GM12874 (cell line): ENCODE results near the gene TMEM181.

ENCODE experiments used
- TF ChIP-seq, protein P1 (sequence below): IDR thresholded peaks from 2 replicates; pipeline ENCODE4 v1.5.1; 2011; ENCODE audit warnings: low read depth, mild to moderate bottlenecking, control low read depth, low read length, moderate library complexity; ENCODE audit not compliant: insufficient read depth

TMEM181 gene

DNA sequence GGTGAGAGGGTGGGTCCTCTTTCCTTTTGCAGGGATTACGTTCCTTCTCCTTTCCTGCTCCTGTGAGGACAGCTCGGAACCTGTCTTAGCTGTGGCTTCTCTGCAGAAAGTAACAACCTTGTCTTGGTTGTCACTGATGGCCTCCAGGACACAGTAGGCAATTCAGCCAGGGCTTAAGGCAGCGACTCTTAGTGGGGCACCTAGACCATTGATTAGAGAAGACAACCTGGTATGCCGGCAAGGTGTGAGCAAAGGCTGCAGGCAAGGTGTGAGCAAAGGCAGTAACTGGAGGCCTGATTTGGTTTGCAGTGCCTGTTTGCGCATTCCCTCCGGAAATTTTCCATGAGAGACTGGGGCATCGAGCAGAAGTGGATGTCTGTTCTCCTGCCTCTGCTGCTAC is 47.0 kb downstream of the TMEM181 start:
- TF ChIP-seq, protein P1, sequence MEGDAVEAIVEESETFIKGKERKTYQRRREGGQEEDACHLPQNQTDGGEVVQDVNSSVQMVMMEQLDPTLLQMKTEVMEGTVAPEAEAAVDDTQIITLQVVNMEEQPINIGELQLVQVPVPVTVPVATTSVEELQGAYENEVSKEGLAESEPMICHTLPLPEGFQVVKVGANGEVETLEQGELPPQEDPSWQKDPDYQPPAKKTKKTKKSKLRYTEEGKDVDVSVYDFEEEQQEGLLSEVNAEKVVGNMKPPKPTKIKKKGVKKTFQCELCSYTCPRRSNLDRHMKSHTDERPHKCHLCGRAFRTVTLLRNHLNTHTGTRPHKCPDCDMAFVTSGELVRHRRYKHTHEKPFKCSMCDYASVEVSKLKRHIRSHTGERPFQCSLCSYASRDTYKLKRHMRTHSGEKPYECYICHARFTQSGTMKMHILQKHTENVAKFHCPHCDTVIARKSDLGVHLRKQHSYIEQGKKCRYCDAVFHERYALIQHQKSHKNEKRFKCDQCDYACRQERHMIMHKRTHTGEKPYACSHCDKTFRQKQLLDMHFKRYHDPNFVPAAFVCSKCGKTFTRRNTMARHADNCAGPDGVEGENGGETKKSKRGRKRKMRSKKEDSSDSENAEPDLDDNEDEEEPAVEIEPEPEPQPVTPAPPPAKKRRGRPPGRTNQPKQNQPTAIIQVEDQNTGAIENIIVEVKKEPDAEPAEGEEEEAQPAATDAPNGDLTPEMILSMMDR, result no peak

- TF ChIP-seq, protein P1, result no peak
Measured at GRCh38 chr6:158607411-158608170, 47.7 kb downstream of the TMEM181 start.

DNA sequence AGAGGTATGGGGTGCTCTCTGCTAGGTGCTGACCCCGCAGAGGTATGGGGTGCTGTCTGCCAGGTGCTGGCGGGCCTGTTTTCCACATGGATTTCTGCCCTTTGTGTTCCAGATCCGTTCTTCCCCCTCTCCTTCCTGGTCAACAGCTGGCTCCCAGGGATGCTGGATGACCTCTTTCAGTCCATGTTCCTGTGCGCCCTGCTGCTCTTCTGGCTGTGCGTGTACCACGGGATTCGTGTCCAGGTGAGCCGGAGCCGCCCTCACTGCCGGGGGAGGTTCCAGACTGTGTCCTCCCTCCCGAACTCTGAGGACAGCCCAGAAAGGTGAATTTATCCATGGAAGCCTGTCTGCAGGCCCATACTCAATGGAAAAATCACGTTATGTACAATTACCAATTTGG is 48.3 kb downstream of the TMEM181 start:
- TF ChIP-seq, protein P1, result no peak

DNA sequence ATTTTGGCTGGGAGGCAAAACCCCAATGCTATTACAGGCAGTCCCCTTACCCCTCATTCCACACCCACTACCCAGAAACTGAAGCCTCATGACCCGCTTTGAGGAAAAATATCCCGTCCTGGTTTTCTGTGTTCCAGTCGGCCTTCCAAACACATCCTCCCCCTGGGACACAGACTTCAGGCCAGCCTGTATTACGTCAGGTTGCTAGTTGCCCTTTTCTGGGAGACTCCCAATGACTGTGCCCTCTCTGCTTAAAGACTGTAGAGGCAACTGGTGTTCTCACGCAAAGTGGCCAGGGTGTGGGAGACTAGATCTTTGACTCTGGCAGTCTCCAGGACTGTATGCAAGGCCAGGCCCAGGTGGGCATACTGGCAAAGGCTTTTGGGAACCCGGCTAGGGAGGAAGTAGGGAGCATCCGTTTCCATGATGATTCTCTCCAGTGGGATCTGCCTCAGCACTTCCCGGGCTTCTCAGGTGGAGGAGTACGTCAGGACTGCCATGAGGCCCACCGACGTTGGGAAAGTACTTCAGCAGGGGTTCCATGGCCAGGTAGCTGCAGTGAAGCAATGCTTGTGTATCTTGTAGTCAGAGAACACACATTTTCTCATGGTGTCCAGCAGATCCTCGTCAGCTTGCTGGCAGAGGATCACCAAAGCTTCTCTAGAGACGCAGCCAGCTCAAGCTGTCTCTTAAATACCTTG is 49.7 kb downstream of the TMEM181 start:
- TF ChIP-seq, protein P1, result no peak

DNA sequence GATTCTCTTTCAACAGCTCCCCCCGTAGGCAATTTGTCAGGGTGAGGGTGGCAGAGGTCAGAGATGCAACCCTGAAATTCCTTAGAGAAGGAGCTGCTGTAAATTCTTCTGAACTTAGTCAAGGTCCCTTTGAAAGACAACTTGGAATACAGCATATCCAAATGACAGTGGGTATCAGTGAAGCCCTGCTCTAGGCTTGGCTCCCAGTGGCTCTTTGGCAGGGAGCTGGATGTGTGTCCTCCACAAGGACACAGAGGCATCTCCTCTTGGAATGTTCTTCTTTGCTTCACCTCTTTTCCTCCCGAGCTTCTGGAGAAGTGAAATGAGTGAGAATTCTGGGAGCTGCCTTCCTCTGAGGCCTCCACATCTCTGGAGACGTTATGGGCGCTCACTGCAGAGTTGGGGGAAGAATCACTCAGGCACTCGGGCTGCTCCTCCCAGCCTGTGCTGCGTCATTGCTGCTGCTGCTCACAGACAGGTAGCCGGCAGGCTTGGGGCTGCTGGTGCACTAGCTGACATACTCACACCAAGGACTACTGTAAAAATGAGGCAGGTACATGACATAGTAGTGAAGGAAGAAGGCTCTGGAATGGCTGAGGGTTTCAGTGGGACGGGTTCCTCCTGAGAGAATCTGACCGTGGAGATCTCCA is 50.6 kb downstream of the TMEM181 start:
- TF ChIP-seq, protein P1, result no peak

DNA sequence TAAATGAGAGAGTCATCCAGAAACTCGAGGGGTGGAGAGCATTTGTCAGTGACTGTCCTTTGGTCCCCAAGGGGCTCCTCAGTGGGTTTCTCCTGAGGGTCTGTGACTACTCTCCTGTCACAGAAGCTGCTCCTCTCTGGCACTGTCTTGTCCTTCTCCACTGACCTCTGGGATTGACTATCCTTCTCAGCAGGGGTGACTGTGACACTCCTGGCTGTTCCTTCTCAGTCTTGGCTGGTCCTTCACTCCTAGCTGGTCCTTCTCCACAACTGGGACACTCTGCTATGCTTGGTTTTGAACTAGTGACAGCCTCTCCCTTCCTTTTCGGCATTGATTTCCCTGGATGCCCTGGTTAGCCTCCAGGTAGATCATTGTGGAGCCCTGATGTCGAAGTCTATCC is 51.1 kb downstream of the TMEM181 start:
- TF ChIP-seq, protein P1, result no peak
